GM21619 (cell line): ENCODE results near the gene CALD1.

ENCODE experiments used
- ATAC-seq: cut with Tn5 transposase; IDR thresholded peaks from one replicate; pipeline ENCODE4 v1.9.1; 2021; ENCODE audit not compliant: unreplicated experiment

The CALD1 gene

GRCh38 chr7:134856091-134856490, 76.7 kb downstream of the CALD1 start:
- ATAC-seq: no peak

- no peak for ATAC-seq
Observed at GRCh38 chr7:134856691-134857090, 77.3 kb downstream of the CALD1 start.

- no peak for ATAC-seq
Observed at GRCh38 chr7:134857958-134858357, 78.5 kb downstream of the CALD1 start.

GRCh38 chr7:134859783-134860182, 80.3 kb downstream of the CALD1 start:
- ATAC-seq: no peak

- no peak for ATAC-seq
Observed at GRCh38 chr7:134865001-134865845, 85.8 kb downstream of the CALD1 start.

GRCh38 chr7:134866617-134867016, 87.2 kb downstream of the CALD1 start:
- ATAC-seq: no peak

GRCh38 chr7:134870156-134870555, 90.7 kb downstream of the CALD1 start:
- no peak for ATAC-seq

GRCh38 chr7:134870781-134871180, 91.3 kb downstream of the CALD1 start:
- no peak for ATAC-seq

GRCh38 chr7:134873253-134873652, 93.8 kb downstream of the CALD1 start:
- no peak for ATAC-seq

- ATAC-seq: no peak
Observed at GRCh38 chr7:134874407-134874806, 95.0 kb downstream of the CALD1 start.

GRCh38 chr7:134875867-134876266, 96.4 kb downstream of the CALD1 start:
- ATAC-seq: no peak

GRCh38 chr7:134878746-134879357, 99.4 kb downstream of the CALD1 start:
- no peak for ATAC-seq

- ATAC-seq: no peak
Observed at GRCh38 chr7:134879815-134880475, 100.5 kb downstream of the CALD1 start.

- no peak for ATAC-seq
Observed at GRCh38 chr7:134882481-134882880, 103.0 kb downstream of the CALD1 start.

GRCh38 chr7:134885967-134886352, 106.5 kb downstream of the CALD1 start:
- ATAC-seq: no peak

GRCh38 chr7:134886353-134887057, 107.1 kb downstream of the CALD1 start:
- ATAC-seq: no peak

GRCh38 chr7:134887523-134887922, 108.1 kb downstream of the CALD1 start:
- no peak for ATAC-seq

GRCh38 chr7:134888141-134888740, 108.8 kb downstream of the CALD1 start:
- ATAC-seq: no peak

GRCh38 chr7:134890246-134891240, 111.1 kb downstream of the CALD1 start:
- ATAC-seq: no peak

GRCh38 chr7:134891262-134891695, 111.8 kb downstream of the CALD1 start:
- ATAC-seq: no peak
